ENCODE results near the gene SLC35F6.

Gene SLC35F6

GRCh38 chr2:26727641-26728561 is 36.2 kb upstream of the SLC35F6 start:
- no peaks in the 10 kb centered on the region for H4K20me1 ChIP-seq (ENCODE audit: insufficient read depth, low read length)
- H3F3A ChIP-seq (ENCODE audit: insufficient read depth, low read length), result no peaks in the 10 kb centered on the region
- H3K4me1 ChIP-seq (ENCODE audit: low read length), result no peaks in the 10 kb centered on the region
- no peak overlapping the region for H3K9ac ChIP-seq (ENCODE audit: low read length)
- H3K4me3 ChIP-seq (ENCODE audit: low read length), result no peak overlapping the region
- DNase-seq, result no peak
- no peaks in the 10 kb centered on the region for H3K9me3 ChIP-seq (replicated peaks; ENCODE audit: insufficient read depth, low read length)
- H2AFZ ChIP-seq (ENCODE audit: low read length), result no peak overlapping the region
- H3K27me3 ChIP-seq (replicated peaks; ENCODE audit: insufficient read depth, low read length), result peaks cover 60% of the 10 kb centered on the region
- H3K36me3 ChIP-seq (replicated peaks; ENCODE audit: insufficient read depth, low read length), result no peaks in the 10 kb centered on the region
- H3K79me2 ChIP-seq (ENCODE audit: low read length), result no peaks in the 10 kb centered on the region
- H3K27ac ChIP-seq (ENCODE audit: low read length), result no peak overlapping the region
- H3K9me2 ChIP-seq (replicated peaks; ENCODE audit: insufficient read depth, low read length), result no peaks in the 10 kb centered on the region
- TF ChIP-seq CTCF (IDR thresholded peaks at IDR 0.05; ENCODE audit: low read length) (no peak), EZH2 (optimal IDR thresholded peaks at IDR 0.05; ENCODE audit: low read depth, low read length) (no peak), EZH2phosphoT487 (IDR thresholded peaks at IDR 0.05; ENCODE audit: low read length) (no peak)
- H3K4me2 ChIP-seq (ENCODE audit: low read depth, low read length), result no peak overlapping the region

GRCh38 chr2:26729311-26729710 is 34.8 kb upstream of the SLC35F6 start:
- no peak overlapping the region for H3K27ac ChIP-seq (ENCODE audit: low read length)

GRCh38 chr2:26730549-26731344 is 33.3 kb upstream of the SLC35F6 start:
- no peaks in the 10 kb centered on the region for H3F3A ChIP-seq (ENCODE audit: insufficient read depth, low read length)
- no peak overlapping the region for H2AFZ ChIP-seq (ENCODE audit: low read length)
- no peak overlapping the region for H3K27ac ChIP-seq (ENCODE audit: low read length)
- TF ChIP-seq EZH2phosphoT487 (IDR thresholded peaks at IDR 0.05; ENCODE audit: low read length) (no peak), CTCF (IDR thresholded peaks at IDR 0.05; ENCODE audit: low read length) (no peak), EZH2 (optimal IDR thresholded peaks at IDR 0.05; ENCODE audit: low read depth, low read length) (no peak)
- H4K20me1 ChIP-seq (ENCODE audit: insufficient read depth, low read length), result no peaks in the 10 kb centered on the region
- no peaks in the 10 kb centered on the region for H3K36me3 ChIP-seq (replicated peaks; ENCODE audit: insufficient read depth, low read length)
- H3K9ac ChIP-seq (ENCODE audit: low read length), result no peak overlapping the region
- no peak overlapping the region for H3K4me2 ChIP-seq (ENCODE audit: low read depth, low read length)
- no peaks in the 10 kb centered on the region for H3K79me2 ChIP-seq (ENCODE audit: low read length)
- H3K27me3 ChIP-seq (replicated peaks; ENCODE audit: insufficient read depth, low read length), result peaks cover 61% of the 10 kb centered on the region
- no peaks in the 10 kb centered on the region for H3K9me3 ChIP-seq (replicated peaks; ENCODE audit: insufficient read depth, low read length)
- DNase-seq, result no peak
- no peak overlapping the region for H3K4me3 ChIP-seq (ENCODE audit: low read length)
- no peaks in the 10 kb centered on the region for H3K9me2 ChIP-seq (replicated peaks; ENCODE audit: insufficient read depth, low read length)
- H3K4me1 ChIP-seq (ENCODE audit: low read length), result no peaks in the 10 kb centered on the region

More at GRCh38 chr2:26729311-26729710, 34.8 kb upstream of the SLC35F6 start:
- H3K36me3 ChIP-seq (replicated peaks; ENCODE audit: insufficient read depth, low read length), result no peaks in the 10 kb centered on the region
- H2AFZ ChIP-seq (ENCODE audit: low read length), result no peak overlapping the region
- no peaks in the 10 kb centered on the region for H3K4me1 ChIP-seq (ENCODE audit: low read length)
- H3K27me3 ChIP-seq (replicated peaks; ENCODE audit: insufficient read depth, low read length), result peaks cover 62% of the 10 kb centered on the region
- no peak for DNase-seq
- no peaks in the 10 kb centered on the region for H3F3A ChIP-seq (ENCODE audit: insufficient read depth, low read length)
- no peak overlapping the region for H3K4me3 ChIP-seq (ENCODE audit: low read length)
- no peaks in the 10 kb centered on the region for H3K79me2 ChIP-seq (ENCODE audit: low read length)
- H3K9ac ChIP-seq (ENCODE audit: low read length), result no peak overlapping the region
- no peak for TF ChIP-seq CTCF (IDR thresholded peaks at IDR 0.05; ENCODE audit: low read length)
- no peak for TF ChIP-seq EZH2 (optimal IDR thresholded peaks at IDR 0.05; ENCODE audit: low read depth, low read length)
- no peak for TF ChIP-seq EZH2phosphoT487 (IDR thresholded peaks at IDR 0.05; ENCODE audit: low read length)
- H3K9me3 ChIP-seq (replicated peaks; ENCODE audit: insufficient read depth, low read length), result no peaks in the 10 kb centered on the region
- H4K20me1 ChIP-seq (ENCODE audit: insufficient read depth, low read length), result no peaks in the 10 kb centered on the region
- no peaks in the 10 kb centered on the region for H3K9me2 ChIP-seq (replicated peaks; ENCODE audit: insufficient read depth, low read length)
- H3K4me2 ChIP-seq (ENCODE audit: low read depth, low read length), result no peak overlapping the region

Measured in MM.1S (cell line).